Stimulated activated CD4-positive, alpha-beta T cell treated with anti-CD3 and anti-CD28 coated beads, Interleukin-15, amount 100 ng/mL, for 1 hour (primary cell): ENCODE data around the gene BBIP1.
A peak's percentile ranks its signal among the peaks of the same experiment; 100 is the strongest.
"Not testable (repeated sequence)": the region's sequence is repeated elsewhere in the genome, so short reads cannot be mapped to it uniquely, and the experiment has no call there.

Experiments used
- DNase-seq, 2 donors: peaks; one replicate each; pipeline ENCODE4 v3.0.0-alpha.2; 2020; ENCODE audit warnings: low read depth in 1 of 2, low spot score in 1 of 2

Gene BBIP1

DNA sequence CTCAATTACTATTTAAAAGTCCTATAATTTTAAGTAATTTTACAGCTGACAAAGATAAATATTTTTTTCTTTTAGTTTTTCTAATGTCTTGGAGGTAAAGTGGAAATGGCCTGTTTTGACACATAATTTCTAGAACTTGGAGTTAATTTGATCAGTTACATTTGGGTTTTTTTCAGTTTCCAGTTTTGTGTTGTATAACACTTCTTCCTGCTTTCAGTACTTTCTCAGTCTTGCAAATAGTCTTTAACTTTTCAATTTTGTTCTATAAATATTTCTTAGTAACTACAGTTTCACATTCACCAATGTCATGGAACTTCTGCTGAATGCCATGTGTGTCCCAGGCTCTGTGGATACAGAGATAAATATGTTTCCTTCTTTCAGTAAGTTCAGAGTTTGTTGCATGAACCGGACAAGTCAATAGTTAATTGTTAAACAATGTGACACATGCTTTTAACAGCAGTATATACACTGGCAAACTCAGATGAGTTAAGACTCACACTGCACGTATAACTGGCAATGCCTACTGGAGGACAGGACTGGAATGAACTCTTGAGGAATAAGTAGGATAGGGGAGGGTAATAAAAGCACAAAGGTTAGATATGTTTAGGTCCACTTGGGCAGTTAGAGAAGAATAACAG, 5.0 kb upstream of the BBIP1 start:
- DNase-seq, result no peak

DNA sequence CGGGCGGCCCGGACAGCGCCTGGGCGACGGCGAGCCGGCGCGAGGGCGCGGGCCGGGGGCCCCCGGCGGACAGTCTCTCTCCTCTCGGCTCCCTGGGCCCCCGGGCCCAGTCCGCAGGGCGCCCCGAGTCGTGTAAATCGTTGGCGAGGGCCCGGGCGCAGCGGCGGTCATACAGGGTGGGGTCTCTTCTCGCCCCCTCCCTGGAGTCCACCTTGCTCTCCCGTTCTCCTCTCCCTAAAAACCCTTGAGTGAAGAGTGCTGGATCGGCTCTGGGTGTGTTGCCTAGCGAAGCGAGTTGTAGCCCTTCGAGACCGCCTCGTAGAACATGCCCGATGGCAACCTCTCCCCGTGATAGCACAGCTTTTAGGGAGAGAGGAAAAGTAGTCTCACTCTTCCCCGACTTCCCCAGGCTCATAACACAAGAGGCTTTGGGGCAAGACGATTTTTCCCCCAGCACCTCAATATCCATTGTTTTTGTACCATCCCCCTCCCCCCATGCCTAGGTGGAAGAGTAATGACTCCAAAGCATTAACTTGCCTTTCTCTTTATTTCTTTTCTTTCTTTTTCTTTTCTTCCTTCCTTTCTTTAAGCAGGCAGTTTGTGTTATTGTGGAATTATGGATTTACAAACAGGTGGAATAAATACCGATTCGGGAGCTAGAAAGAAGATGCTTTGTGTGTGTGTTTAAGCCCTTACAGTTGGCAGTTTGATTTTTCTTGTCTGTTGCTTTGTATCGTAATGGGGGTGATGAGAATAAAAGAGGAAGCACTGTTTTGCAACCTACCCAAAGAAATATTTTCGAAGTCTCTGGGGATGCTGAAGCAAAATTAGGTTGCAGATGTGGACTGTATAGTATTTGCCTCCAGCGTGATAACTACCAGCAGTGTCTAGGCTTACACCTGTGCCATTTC, 1.2 kb upstream of the BBIP1 start:
- DNase-seq, result no peak

DNA sequence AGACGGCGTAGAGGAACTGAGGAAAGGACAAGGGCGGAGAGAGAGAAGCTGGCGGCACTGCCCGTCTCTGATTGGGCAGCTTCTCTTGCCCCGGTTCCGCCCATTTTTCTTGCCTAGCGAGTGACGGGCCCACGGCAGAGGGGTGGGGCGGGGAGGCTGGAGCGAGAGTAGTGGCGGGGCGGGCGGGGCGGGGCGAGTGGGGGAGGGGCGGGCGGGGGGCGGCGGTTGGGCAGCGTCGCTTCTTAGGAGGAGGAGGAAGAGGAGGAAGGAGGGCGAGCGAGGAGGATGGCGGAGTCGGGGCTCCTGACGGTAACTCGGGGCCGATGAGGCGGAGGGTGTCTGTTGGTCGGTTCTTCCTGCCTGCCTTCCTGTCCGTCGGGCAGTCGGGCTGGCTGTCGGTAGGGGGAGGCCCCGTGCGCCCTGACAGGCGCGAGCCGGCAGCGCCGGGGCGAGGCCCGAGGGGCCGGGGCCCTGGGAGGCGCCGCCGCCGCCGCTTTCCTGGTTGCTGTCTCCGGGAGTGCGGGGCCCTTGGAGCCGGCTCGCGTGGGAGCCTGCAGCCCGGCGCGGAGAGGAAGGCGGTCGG, 460 bp upstream of the BBIP1 start, which contains the start of gene SHOC2:
Gene SHOC2, plus strand, starts transcription at position 256 of the 583 bp plus-strand sequence. CDS start 44,755 bp downstream, outside the sequence.
- DNase-seq, result peak; percentile 94 to 97

DNA sequence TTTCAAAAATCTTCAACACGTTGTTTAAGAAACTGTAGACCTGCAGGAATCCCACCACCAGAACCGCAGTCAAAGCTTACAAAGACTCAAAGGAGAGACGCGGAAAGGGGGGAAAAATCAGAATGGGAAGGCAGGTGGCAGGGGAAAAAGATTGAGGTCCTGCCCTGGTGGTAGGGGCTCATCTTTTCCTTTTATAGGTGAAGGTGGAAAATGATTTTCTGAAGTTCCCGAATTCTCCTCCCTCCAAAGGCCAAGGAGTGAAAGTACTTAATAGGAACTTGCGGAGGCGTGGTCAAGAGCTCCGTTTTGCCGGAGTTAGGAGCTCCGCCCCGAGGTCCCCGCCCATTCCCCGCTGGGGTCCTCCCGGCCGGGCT, 724 bp downstream of the BBIP1 start:
- DNase-seq, result peak; percentile 68 to 74

DNA sequence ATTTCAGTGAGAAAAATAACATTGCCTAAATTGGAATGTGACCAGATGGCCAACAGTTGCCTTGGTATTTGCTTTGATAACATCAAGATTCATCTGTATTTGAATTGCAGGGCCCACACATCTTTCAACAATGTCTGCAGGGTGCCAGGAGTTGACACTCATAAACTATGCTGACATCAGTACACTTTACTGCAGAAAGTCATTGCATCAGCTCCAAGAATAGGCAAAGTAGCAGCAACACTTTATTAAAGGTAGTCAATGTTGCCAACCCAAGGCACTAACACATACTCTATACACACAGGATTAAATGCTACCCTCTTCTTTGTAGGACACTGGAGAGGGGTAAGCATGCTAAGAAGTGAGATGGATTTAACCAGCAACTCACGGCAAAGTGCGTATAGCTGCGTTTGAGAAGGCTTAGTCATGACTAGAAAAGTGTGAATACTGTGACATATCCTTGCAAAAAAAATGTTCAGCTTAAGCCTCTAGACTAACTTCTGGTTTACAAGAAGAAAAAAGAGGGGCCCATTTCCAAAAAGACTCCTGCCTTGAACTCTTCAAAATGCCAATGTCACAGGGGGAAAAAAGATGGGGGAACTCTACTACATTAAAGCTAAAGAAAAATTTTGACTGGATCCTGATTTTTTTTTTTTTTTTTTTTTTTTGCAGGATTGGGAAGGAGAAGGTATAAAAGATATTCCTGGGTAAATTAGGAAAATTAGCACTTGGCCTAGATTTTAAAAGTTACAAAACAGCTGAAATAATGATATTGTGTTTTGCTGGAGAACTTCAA, 2.2 kb downstream of the BBIP1 start:
- no peak for DNase-seq

DNA sequence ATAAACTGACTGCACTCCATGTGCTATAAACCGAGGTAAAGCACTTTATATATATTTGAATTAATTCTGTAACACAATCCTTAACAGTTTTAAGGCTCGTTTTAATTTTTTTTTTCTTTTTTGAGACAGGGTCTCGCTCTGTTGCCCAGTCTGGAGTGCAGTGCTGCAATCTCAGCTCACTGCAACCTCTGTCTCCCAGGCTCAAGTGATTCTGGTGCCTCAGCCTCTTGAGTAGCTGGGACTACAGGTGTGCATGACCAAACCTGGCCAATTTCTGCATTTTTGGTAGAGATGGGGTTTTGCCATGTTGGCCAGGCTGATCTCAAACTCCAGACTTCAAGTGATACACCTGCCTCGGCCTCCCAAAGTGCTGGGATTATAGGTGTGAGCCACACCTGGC, 3.4 kb downstream of the BBIP1 start:
- not testable (repeated sequence) for DNase-seq

DNA sequence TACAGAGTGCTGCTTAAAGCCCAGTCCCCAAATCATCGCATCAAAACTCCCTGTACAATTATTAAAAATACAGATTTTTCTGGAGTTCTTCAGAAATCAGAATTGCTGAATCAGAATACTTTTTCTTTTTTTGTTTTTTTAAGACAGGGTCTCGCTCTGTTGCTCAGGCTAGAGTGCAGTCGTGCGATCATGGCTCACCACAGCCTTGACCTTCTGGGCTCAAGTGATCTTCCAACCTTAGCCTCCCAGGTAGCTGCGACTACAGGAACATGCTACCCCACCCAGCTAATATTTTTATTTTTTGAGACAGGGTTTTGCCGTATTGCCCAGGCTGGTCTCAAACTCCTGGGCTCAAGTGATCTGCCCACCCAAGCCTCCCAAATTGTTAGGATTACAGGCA, 3.9 kb downstream of the BBIP1 start:
- no peak for DNase-seq

DNA sequence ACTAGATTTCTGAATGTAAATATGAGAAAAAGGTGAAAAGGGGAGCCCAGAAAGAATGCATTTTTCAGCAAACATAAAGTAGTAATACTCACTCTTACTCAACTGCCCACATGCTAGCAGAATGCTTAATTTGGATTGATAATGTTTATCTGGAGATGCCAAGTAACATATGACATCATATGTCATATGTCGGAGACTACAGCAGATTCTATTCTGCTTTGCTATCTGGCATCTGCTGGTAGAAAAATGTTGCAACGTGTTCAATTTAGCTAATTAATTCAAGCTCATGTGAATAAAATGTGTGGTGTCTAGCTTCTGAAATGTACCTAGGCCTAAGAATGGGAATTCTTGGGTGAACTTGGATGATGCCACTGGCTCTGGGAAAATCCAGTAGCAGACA, 4.5 kb downstream of the BBIP1 start:
- no peak for DNase-seq

DNA sequence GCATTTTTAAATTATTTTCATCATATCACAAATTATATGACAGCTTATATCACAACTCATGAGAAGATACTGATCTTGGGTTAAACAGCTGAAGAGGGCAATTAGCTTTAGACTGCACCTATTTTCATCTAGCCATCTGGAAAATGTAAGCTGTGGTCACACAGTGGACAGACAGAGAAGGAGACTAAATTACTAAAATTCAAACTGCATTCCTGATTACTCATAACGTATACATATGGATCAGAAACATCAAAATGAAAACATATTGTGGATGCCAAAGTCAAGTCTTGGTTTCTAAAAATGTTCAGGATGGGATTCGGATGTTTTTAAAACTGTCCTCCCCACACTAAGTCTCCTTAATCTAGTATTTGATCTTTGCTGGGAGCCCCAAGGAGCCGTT, 6.6 kb downstream of the BBIP1 start:
- no peak for DNase-seq

DNA sequence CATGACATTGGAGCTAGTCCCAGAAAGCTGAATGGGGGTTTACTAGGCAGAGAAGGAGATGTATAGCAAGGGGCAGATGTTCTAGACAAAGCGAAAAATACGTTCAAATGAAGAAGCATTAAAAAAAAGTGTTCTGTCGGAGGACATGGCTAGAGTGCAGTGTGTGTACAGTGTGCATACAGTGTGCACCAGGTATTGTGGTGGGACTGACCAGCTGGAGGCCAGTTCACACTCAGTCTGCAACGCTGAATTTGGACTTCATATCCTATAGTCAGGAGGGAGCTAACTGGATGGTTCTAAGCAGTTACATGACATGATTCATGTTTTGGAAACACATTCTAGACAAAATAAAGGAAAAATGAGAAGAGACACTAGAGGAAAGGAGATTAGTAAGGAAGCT, 8.8 kb downstream of the BBIP1 start:
- no peak for DNase-seq

DNA sequence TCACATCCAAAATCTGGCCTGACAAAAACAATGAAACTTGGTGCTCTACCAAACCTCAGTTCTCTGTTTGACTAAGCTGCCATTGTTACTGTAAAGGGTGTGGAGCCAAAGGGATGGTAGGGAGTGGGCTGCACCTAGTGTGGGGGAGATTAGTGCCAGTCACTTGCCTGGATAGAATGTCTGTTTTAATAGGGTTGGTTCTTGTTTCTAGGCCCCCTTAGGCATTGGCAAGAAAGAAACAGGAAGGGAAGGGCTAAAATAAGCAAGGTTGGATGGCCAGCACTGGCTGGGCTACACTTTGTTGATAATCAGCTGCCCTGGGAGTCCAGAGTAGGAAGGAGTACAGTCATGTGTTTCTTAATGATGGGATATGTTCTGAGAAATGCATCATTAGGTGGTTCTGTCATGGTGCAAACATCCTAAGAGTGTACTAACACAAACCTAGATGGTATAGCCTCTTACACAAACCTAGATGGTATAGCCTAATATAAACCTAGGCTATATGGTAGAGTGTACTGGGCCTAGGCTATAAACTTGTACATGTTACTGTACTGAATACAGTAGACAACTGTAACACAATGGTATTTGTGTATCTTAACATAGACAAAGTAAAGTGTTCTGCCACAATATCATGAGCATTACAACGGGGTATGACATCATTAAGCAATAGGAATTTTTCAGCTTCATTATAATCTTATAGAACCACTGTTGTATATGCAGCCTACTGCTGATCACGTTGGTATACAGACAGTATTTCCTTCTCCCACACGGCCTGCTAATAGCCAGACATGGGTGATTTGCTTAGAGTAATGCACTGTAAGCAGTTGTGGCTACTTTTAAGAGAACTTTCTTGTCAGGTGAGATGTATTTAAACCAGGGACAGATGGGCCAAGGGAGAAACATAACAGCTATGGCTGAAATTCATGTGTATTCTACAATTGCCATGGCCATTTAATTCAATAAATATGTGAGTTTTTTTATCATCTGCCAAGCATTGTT, 15.4 kb downstream of the BBIP1 start:
- DNase-seq, result no peak

DNA sequence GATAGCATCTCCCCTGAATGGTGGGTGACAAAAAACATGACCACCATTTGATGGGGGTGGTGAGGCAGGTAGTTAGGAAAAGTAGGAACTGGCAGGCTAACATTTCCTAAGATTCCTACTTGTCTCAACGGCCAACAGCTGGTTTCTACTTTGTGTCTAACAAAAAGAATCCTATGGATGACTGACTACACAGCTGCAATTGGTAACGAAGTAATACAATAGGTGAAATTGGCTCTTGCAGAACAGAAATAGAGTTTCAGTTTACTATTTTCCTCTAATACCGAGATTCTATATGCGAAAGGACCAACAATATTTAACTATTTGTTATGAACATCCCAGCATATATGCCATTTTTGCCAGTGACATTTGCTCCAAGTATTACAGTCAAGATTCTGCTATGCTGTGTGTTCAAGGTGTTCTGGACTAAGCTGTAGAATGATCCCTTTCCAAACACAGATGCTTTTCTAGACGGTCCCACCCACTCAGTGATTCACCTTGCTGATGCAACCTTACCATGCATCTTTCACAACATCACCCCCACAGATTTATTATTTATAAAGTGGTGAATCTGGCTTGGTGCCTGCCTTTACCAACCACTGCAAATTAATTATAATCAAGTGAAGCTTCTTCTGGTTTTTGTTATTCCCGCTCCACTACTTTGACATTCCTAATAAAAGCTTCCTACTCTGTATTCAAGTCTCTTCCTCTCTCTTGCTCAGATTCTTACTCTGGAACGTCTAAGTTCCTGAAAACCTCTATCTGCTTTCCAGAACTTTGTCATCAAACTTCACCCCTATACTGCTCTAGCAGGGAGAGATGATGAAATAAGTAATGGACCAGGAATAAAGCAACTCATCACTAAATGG, 16.8 kb downstream of the BBIP1 start:
- no peak for DNase-seq

DNA sequence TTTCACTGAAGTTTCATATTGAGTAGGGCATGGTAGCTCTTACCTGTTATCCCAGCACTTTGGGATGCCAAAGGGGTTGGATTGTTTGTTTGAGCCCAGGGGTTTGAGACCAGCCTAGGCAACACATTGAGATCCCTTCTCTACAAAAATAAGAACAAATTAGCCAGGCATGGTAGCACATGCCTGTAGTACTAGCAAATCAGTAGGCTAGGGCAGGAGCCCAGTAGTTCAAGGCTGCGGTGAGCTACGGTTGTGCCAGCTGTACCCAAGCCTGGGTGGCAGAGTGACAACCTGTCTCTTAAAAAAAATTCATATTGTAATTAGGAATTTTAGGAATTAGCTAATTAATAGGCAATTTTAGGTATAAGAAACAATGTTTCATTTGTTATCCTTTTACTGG, 18.0 kb downstream of the BBIP1 start:
- no peak for DNase-seq

DNA sequence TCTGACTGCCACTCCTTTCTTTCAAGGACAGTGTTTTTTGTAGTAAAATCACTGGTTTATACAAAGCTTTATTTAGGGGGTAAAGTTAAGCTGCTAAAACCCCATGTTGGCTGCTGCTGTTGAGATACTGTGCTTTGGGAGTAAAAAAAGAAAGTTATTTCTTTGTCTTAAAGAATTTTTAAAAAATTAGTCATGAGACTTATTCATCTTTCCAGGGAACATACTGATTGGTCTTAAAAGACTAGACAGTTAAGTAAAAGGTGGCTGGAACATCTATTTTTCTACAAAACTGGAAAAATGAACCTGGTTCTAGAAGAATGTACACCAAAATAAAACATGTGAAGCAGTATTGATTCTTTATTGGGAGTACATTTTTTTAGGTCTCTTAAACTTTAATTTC, 20.6 kb downstream of the BBIP1 start:
- DNase-seq, result no peak

DNA sequence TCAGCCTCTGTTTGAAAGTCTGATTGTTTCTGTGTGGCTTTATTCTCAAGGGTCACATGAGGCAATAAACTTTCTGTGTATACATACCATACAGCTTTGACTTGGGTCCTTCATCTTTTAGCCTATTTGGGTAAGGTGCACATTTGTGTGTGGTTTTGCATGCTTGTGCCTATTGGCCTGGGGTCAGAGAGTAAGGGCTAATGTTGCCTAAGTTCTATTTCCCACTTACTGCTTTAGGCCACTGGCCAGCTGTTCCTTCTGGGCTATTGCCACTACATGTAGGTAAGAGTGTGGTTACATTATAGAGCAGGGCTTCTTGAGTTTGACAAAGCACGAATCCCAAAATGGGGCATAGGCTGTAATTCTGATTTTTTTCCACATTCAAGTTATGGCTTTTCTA, 21.8 kb downstream of the BBIP1 start:
- DNase-seq, result no peak

DNA sequence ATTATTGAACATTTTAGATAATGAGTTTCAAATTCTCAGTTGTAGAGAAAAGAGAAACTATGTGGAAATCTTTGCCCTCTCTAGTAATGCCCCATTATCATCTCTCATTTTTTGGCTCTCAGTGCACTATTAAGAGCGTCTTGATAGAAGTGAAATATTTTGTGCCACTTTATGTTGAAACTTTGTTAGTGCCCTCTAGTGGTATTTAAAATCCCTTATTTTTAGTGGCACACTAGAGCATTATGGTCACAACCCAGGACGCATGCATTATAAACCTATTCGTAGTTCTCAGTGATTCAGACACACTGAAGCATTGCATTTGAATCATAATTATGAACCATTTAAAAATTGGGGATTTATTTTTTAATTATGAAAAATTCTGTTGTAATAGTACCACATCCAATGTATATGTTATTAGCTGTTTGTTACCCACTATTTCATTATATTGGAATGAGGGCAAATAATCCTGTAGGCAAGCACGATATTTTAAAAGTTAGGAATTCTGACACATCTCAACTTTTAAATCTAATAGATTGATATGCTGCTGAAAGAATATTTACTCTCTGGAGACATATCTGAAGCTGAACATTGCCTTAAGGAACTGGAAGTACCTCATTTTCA, 25.3 kb downstream of the BBIP1 start:
- no peak for DNase-seq

DNA sequence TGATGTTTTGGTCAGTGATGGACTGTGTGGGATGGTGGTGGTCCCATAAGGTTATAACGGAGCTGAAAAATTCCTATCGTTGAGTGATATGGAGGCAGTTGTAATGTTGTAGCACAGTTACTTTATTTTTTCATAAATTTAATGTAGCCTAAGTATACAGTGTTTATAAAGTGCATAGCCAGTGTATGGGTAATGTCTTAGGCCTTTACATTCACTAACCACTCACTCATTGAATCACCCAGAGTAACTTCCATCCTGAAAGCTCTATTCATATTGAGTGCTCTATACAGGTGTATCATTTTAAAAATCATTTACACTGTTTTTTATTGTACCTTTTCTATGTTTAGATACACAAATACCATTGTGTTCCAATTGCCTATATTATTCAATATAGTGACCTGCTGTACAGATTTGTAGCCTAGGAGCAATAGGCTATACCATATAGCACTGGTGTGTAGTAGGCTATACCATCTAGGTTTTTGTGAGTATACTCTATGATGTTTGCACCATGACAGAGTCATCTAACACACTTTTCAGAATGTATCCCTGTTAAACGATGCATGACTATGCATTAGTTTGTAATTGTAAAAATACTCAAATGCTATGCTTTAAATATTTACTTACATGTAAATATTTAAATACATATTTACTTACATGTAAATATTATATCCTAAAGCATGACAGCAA, 26.2 kb downstream of the BBIP1 start:
- DNase-seq, result no peak

DNA sequence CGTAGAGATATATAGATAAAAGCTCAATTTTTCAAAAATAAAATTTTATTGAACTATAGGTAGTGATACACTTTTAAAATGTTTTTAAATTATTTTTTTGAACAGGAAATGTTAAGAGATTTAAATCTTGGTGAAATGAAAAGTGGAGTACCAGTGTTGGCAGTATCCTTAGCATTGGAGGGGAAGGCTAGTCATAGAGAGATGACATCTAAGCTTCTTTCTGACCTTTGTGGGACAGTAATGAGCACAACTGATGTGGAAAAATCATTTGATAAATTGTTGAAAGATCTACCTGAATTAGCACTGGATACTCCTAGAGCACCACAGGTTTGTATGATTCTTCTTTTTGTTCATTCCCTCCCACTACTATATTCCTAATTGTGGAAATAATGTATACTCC, 31.4 kb downstream of the BBIP1 start:
- DNase-seq, result no peak
